NCI-H2227 treated with DMSO at 0.1 percent for 48 hours (cell line): ENCODE measurements around the gene GZF1.
"Not testable (repeated sequence)": the region's sequence is repeated elsewhere in the genome, so short reads cannot be mapped to it uniquely, and the experiment has no call there.

Experiments
- DNase-seq: peaks from one replicate; lab custom pipeline; 2025; lab: John Stamatoyannopoulos, UW

The GZF1 gene

GRCh38 chr20:23346002-23346401 lies 16.0 kb upstream of the GZF1 start:
- DNase-seq, result no peak

GRCh38 chr20:23347791-23348190 lies 14.2 kb upstream of the GZF1 start:
- no peak for DNase-seq

GRCh38 chr20:23348510-23348909 lies 13.5 kb upstream of the GZF1 start:
- not testable (repeated sequence) for DNase-seq

- peak; percentile 66 for DNase-seq
Measured at GRCh38 chr20:23349338-23350195, 12.4 kb upstream of the GZF1 start.

GRCh38 chr20:23350196-23350903 lies 11.6 kb upstream of the GZF1 start, which contains the start of gene NXT1:
Gene NXT1, plus strand, starts transcription at chr20:23350791. Its CDS starts 3,251 bp downstream, at chr20:23354042.
- DNase-seq, result peak; percentile 97

- DNase-seq, result peak; percentile 35
Measured at GRCh38 chr20:23350904-23351838, 10.8 kb upstream of the GZF1 start.

- DNase-seq, result no peak
Measured at GRCh38 chr20:23356203-23356602, 5.8 kb upstream of the GZF1 start.

- DNase-seq, result peak; percentile 97
Measured at GRCh38 chr20:23357767-23358562, 4.0 kb upstream of the GZF1 start.

- no peak for DNase-seq
Measured at GRCh38 chr20:23358563-23358906, 3.4 kb upstream of the GZF1 start.

- DNase-seq, result no peak
Measured at GRCh38 chr20:23358923-23359593, 2.9 kb upstream of the GZF1 start.

- DNase-seq, result no peak
Measured at GRCh38 chr20:23360531-23360930, 1.5 kb upstream of the GZF1 start.

- DNase-seq, result peak; percentile 32
Measured at GRCh38 chr20:23361119-23361475, 885 bp upstream of the GZF1 start.

GRCh38 chr20:23362392-23363256 lies 642 bp downstream of the GZF1 start:
- DNase-seq, result no peak

- DNase-seq, result no peak
Measured at GRCh38 chr20:23363257-23363649, 1.3 kb downstream of the GZF1 start.

GRCh38 chr20:23365390-23366165 lies 3.6 kb downstream of the GZF1 start:
- no peak for DNase-seq

GRCh38 chr20:23366384-23366783 lies 4.4 kb downstream of the GZF1 start:
- no peak for DNase-seq

GRCh38 chr20:23367770-23368169 lies 5.8 kb downstream of the GZF1 start:
- DNase-seq, result no peak

- no peak for DNase-seq
Measured at GRCh38 chr20:23368316-23369071, 6.5 kb downstream of the GZF1 start.
